ENCODE measurements around the gene NME5. TPM values are rescaled to one million over a fixed set of nuclear protein-coding genes. Genes with fewer than 3 reads are reported as not detected.

NME5 gene, protein sequence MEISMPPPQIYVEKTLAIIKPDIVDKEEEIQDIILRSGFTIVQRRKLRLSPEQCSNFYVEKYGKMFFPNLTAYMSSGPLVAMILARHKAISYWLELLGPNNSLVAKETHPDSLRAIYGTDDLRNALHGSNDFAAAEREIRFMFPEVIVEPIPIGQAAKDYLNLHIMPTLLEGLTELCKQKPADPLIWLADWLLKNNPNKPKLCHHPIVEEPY
- polyA plus RNA-seq (2013, experiment 1 of 2): 2.2 TPM
- polyA plus RNA-seq (2013, experiment 2 of 2): 3.6 TPM

GRCh38 chr5:138138949-138139780, at the start of gene NME5:
Gene NME5, minus strand, starts transcription at chr5:138139428. Its CDS starts 648 bp downstream, at chr5:138138780.
- H3K9me3 ChIP-seq (ENCODE audit: insufficient read depth, low read depth, low read length): no peaks in the 10 kb centered on the region
- 5% methylated on average over 30 of the region's 31 CpGs for WGBS
- no peak within 1 kb of the TSS for H3K9ac ChIP-seq (ENCODE audit: low read depth, low read length)
- peak within 1 kb of the TSS; percentile 68 for H3K4me3 ChIP-seq (ENCODE audit: low read length)
- no peak within 1 kb of the TSS for H3K27ac ChIP-seq (ENCODE audit: low read depth, low read length)
- no peaks in the 10 kb centered on the region for H3K36me3 ChIP-seq (ENCODE audit: insufficient read depth, low read length)
- no peaks in the 10 kb centered on the region for H3K4me1 ChIP-seq (ENCODE audit: insufficient read depth, low read length)
- H3K27me3 ChIP-seq (ENCODE audit: insufficient read depth, low read length): no peaks in the 10 kb centered on the region

- 88% methylated on average over 3 of the region's 3 CpGs for WGBS
- Histone ChIP-seq H3K36me3 (ENCODE audit: insufficient read depth, low read length) (peaks cover 88% of the 10 kb centered on the region), H3K4me1 (ENCODE audit: insufficient read depth, low read length) (no peaks in the 10 kb centered on the region), H3K27ac (ENCODE audit: low read depth, low read length) (no peak overlapping the region), H3K27me3 (ENCODE audit: insufficient read depth, low read length) (no peaks in the 10 kb centered on the region), H3K9ac (ENCODE audit: low read depth, low read length) (no peak overlapping the region), H3K4me3 (ENCODE audit: low read length) (no peak overlapping the region), H3K9me3 (ENCODE audit: insufficient read depth, low read depth, low read length) (no peaks in the 10 kb centered on the region)
Measured at GRCh38 chr5:138188626-138189025, 49.4 kb upstream of the NME5 start.

DNA sequence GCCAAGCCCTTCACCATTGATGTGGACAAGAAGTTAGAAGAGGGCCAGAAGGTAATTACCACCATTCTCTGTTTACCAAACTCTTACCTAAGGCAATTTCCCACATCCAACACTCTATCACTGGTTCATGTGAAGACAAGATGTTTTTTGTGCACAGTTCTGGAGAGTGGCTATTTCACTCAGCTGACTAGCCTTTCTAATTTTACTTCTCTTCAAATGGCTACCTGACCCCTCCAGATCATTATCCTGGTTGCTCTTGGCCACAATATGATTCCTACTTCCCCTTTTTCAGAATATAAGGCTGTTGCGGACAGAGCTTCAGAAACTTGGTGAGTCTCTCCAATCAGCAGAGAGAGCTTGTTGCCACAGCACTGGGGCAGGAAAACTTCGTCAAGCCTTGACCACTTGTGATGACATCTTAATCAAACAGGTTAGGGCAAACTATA, 46.8 kb upstream of the NME5 start:
- WGBS: 96% methylated on average over 2 of the region's 2 CpGs
- H3K4me3 ChIP-seq (ENCODE audit: low read length): no peak overlapping the region
- H3K27me3 ChIP-seq (ENCODE audit: insufficient read depth, low read length): no peaks in the 10 kb centered on the region
- no peaks in the 10 kb centered on the region for H3K9me3 ChIP-seq (ENCODE audit: insufficient read depth, low read depth, low read length)
- no peak overlapping the region for H3K9ac ChIP-seq (ENCODE audit: low read depth, low read length)
- H3K4me1 ChIP-seq (ENCODE audit: insufficient read depth, low read length): no peaks in the 10 kb centered on the region
- H3K36me3 ChIP-seq (ENCODE audit: insufficient read depth, low read length): peaks cover 93% of the 10 kb centered on the region
- no peak overlapping the region for H3K27ac ChIP-seq (ENCODE audit: low read depth, low read length)

DNA sequence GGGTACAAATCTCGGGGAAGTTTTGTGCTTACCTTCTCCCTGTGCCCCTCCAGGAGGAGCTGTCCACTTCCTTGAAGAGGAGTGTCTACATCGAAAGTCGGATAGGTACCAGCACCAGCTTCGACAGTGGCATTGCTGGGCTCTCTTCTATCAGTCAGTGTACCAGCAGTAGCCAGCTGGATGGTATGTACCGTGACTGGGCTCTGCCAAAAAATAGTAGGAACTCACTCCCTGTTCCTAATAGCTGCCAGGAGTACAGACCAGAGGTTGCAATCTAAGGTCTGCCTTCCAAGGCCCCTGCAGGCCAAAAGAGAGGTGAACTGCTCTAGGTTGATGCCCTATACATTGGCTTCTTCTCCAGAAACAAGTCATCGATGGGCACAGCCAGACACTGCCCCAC, 43.6 kb upstream of the NME5 start:
- peaks cover 71% of the 10 kb centered on the region for H3K36me3 ChIP-seq (ENCODE audit: insufficient read depth, low read length)
- no peak overlapping the region for H3K9ac ChIP-seq (ENCODE audit: low read depth, low read length)
- no peaks in the 10 kb centered on the region for H3K27me3 ChIP-seq (ENCODE audit: insufficient read depth, low read length)
- H3K27ac ChIP-seq (ENCODE audit: low read depth, low read length): no peak overlapping the region
- WGBS: 95% methylated on average over 6 of the region's 6 CpGs
- H3K4me3 ChIP-seq (ENCODE audit: low read length): no peak overlapping the region
- peaks cover 6% of the 10 kb centered on the region for H3K4me1 ChIP-seq (ENCODE audit: insufficient read depth, low read length)
- no peaks in the 10 kb centered on the region for H3K9me3 ChIP-seq (ENCODE audit: insufficient read depth, low read depth, low read length)

DNA sequence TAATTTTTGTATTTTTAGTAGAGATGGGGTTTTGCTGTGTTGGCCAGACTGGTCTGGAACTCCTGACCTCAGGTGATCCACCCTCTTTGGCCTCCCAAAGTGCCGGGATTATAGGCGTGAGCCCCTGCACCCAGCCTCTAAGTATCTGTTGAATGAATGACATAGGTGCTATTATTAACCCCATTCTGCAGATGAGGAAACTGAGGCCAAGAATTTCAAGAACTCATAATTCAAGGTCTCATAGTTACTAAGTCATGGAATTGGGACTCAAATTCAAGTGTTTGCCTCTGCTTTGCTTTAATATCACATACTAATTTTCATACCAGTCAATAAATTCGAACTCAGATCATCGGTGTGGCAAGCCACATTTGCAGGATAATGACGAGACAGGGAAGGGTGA, 41.6 kb upstream of the NME5 start:
- no peak overlapping the region for H3K27ac ChIP-seq (ENCODE audit: low read depth, low read length)
- H3K4me1 ChIP-seq (ENCODE audit: insufficient read depth, low read length): peaks cover 10% of the 10 kb centered on the region
- no peaks in the 10 kb centered on the region for H3K27me3 ChIP-seq (ENCODE audit: insufficient read depth, low read length)
- no peak overlapping the region for H3K4me3 ChIP-seq (ENCODE audit: low read length)
- 98% methylated on average over 5 of the region's 5 CpGs for WGBS
- H3K36me3 ChIP-seq (ENCODE audit: insufficient read depth, low read length): peaks cover 61% of the 10 kb centered on the region
- no peak overlapping the region for H3K9ac ChIP-seq (ENCODE audit: low read depth, low read length)
- no peaks in the 10 kb centered on the region for H3K9me3 ChIP-seq (ENCODE audit: insufficient read depth, low read depth, low read length)

GRCh38 chr5:138180183-138180782, 41.1 kb upstream of the NME5 start:
- Histone ChIP-seq H3K27ac (ENCODE audit: low read depth, low read length) (no peak overlapping the region), H3K36me3 (ENCODE audit: insufficient read depth, low read length) (peaks cover 58% of the 10 kb centered on the region), H3K27me3 (ENCODE audit: insufficient read depth, low read length) (no peaks in the 10 kb centered on the region), H3K9ac (ENCODE audit: low read depth, low read length) (peak overlapping the region; percentile 87), H3K4me3 (ENCODE audit: low read length) (peak overlapping the region; percentile 84), H3K9me3 (ENCODE audit: insufficient read depth, low read depth, low read length) (no peaks in the 10 kb centered on the region), H3K4me1 (ENCODE audit: insufficient read depth, low read length) (peaks cover 10% of the 10 kb centered on the region)
- 73% methylated on average over 5 of the region's 5 CpGs for WGBS

DNA sequence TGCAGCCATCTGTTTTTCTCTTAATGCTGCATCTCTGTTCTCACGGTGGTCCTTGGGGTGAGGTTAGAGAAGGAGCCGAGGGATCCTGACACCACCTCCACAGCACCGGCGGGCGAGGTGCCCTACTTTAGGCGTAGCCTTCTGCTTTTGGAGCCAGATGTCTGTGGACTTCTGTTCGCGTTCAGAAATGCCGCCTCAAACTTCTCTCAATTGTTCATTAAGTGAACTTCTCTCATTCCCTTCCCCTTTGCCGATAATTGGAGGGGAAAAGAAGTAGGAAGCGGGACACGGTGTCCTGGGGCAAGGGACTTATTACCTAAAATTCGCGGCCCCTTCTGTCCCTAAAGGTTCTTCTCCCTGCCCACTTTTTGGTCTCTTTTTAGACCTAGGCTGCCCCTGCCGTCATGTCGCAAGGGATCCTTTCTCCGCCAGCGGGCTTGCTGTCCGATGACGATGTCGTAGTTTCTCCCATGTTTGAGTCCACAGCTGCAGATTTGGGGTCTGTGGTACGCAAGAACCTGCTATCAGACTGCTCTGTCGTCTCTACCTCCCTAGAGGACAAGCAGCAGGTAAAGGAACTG, 40.1 kb upstream of the NME5 start:
- under 1% methylated on average over 23 of the region's 23 CpGs for WGBS
- peak overlapping the region; percentile 87 for H3K9ac ChIP-seq (ENCODE audit: low read depth, low read length)
- H3K4me3 ChIP-seq (ENCODE audit: low read length): peak overlapping the region; percentile 84
- no peaks in the 10 kb centered on the region for H3K9me3 ChIP-seq (ENCODE audit: insufficient read depth, low read depth, low read length)
- peaks cover 10% of the 10 kb centered on the region for H3K4me1 ChIP-seq (ENCODE audit: insufficient read depth, low read length)
- H3K27ac ChIP-seq (ENCODE audit: low read depth, low read length): peak overlapping the region; percentile 81
- peaks cover 57% of the 10 kb centered on the region for H3K36me3 ChIP-seq (ENCODE audit: insufficient read depth, low read length)
- H3K27me3 ChIP-seq (ENCODE audit: insufficient read depth, low read length): no peaks in the 10 kb centered on the region

- Histone ChIP-seq H3K9ac (ENCODE audit: low read depth, low read length) (peak within 1 kb of the TSS; percentile 87), H3K9me3 (ENCODE audit: insufficient read depth, low read depth, low read length) (no peaks in the 10 kb centered on the region), H3K4me3 (ENCODE audit: low read length) (peak within 1 kb of the TSS; percentile 84), H3K27ac (ENCODE audit: low read depth, low read length) (peak within 1 kb of the TSS; percentile 81), H3K27me3 (ENCODE audit: insufficient read depth, low read length) (no peaks in the 10 kb centered on the region), H3K36me3 (ENCODE audit: insufficient read depth, low read length) (peaks cover 57% of the 10 kb centered on the region), H3K4me1 (ENCODE audit: insufficient read depth, low read length) (peaks cover 10% of the 10 kb centered on the region)
- under 1% methylated on average over 41 of the region's 41 CpGs for WGBS
Measured at GRCh38 chr5:138178516-138179276, 39.5 kb upstream of the NME5 start, which contains the start of the genes BRD8 and KIF20A. Gene BRD8, minus strand, starts transcription at chr5:138178630. Its CDS starts 16 bp downstream, at chr5:138178614. Gene KIF20A, plus strand, starts transcription at chr5:138179112. Its CDS starts 569 bp downstream, at chr5:138179681.

DNA sequence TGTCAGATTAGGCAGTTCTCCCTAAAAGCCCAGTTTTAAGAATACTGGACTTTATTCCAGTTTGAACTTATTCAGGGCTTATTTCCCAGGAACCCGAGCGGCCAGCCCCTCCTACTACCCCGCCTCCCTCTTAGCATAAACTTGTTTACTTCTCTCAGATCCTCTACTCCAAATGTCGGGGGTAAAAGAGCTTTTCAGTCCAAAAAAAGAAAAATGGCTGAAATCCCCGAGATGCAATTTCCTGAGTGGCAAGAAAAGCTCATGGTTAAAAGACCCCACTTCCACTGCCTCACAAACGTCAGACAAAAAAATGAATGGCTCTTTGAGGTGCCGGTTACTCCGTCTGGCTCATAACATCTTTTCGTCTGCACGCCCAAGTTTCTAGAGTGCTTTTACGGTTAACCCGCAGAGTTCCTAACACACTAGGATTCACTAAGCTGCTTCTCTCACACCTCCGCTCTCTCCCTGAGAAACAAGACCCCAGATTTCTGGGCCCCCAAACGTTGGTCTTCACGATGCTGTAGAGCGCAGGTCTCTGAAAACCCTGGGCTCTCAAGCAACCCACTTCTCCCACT, 38.8 kb upstream of the NME5 start:
- Histone ChIP-seq H3K9me3 (ENCODE audit: insufficient read depth, low read depth, low read length) (no peaks in the 10 kb centered on the region), H3K4me3 (ENCODE audit: low read length) (peak overlapping the region; percentile 84), H3K27ac (ENCODE audit: low read depth, low read length) (peak overlapping the region; percentile 81; the same call in 1 of the 2 replicates), H3K36me3 (ENCODE audit: insufficient read depth, low read length) (peaks cover 57% of the 10 kb centered on the region), H3K27me3 (ENCODE audit: insufficient read depth, low read length) (no peaks in the 10 kb centered on the region), H3K9ac (ENCODE audit: low read depth, low read length) (peak overlapping the region; percentile 87), H3K4me1 (ENCODE audit: insufficient read depth, low read length) (peaks cover 10% of the 10 kb centered on the region)
- 0% methylated on average over 16 of the region's 16 CpGs for WGBS

DNA sequence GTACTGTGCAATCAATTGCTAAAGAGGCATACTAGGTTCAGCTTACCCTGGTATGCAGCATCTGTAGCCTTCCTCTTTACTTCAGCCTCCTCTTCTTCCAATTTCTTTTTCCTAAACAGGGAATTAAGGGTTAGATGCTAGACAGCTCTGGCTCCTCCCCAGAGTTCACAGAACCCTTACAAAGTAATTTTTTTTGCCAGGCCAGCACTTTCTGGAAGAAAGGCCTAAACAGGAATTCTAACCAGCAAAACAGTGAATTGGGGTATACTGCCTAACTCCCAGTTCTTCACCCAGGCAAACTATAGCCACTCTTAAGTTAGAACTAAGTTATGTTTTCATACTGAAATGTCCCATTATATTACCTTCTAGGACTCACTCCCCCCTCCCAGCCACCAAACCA, 31.1 kb upstream of the NME5 start:
- Histone ChIP-seq H3K27ac (ENCODE audit: low read depth, low read length) (no peak overlapping the region), H3K27me3 (ENCODE audit: insufficient read depth, low read length) (no peaks in the 10 kb centered on the region), H3K4me1 (ENCODE audit: insufficient read depth, low read length) (no peaks in the 10 kb centered on the region), H3K36me3 (ENCODE audit: insufficient read depth, low read length) (peaks cover 98% of the 10 kb centered on the region), H3K4me3 (ENCODE audit: low read length) (no peak overlapping the region), H3K9ac (ENCODE audit: low read depth, low read length) (no peak overlapping the region), H3K9me3 (ENCODE audit: insufficient read depth, low read depth, low read length) (no peaks in the 10 kb centered on the region)
